22Rv1 (cell line): ENCODE results near the gene ENTPD2.

Source experiments
- ZFX ChIP-seq: fragments of 450-650 bp; IDR thresholded peaks from 2 replicates; pipeline ENCODE4 v1.6.1; 2017; ENCODE audit warnings: antibody characterized with exemption, borderline replicate concordance
- TF ChIP-seq, protein P1 (sequence below): fragments of 450-650 bp; IDR thresholded peaks from 2 replicates; pipeline ENCODE4 v1.5.1; 2017; ENCODE audit warnings: mild to moderate bottlenecking

DNA sequence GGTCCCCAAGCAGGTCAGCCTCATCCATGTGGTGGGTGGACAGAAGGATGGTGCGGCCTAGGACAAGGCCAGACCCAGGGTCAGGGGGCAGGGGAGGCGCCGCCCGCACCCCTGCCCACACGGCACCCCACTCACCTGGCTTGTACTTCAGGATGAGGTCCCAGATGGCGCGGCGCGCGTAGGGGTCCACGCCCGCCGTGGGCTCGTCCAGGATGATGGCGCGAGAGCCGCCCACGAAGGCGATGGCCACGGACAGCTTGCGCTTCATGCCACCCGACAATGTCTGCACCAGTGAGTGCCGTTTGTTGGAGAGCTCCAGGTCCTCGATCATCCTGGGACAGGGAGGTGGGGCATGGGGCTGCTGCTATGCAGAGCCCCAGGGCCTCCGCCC is 38.3 kb downstream of the ENTPD2 start:
- TF ChIP-seq, protein P1, sequence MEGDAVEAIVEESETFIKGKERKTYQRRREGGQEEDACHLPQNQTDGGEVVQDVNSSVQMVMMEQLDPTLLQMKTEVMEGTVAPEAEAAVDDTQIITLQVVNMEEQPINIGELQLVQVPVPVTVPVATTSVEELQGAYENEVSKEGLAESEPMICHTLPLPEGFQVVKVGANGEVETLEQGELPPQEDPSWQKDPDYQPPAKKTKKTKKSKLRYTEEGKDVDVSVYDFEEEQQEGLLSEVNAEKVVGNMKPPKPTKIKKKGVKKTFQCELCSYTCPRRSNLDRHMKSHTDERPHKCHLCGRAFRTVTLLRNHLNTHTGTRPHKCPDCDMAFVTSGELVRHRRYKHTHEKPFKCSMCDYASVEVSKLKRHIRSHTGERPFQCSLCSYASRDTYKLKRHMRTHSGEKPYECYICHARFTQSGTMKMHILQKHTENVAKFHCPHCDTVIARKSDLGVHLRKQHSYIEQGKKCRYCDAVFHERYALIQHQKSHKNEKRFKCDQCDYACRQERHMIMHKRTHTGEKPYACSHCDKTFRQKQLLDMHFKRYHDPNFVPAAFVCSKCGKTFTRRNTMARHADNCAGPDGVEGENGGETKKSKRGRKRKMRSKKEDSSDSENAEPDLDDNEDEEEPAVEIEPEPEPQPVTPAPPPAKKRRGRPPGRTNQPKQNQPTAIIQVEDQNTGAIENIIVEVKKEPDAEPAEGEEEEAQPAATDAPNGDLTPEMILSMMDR: no peak
- TF ChIP-seq ZFX: no peak
